OCI-LY7 (cell line): ENCODE data around the gene DENND1B. TPM values are rescaled to one million over a fixed set of nuclear protein-coding genes. Genes with fewer than 3 reads are reported as not detected.

Experiments used
- BruUV-seq: library from RNA; stranded (reverse); fragments of 400-500 nt; replicated peaks from 2 replicates; lab custom pipeline; 2021; lab: Mats Ljungman, UMichigan
- CTCF ChIA-PET: fragments of 300-600 bp; sonication (Branson Sonifier 250); formaldehyde crosslinking; loops from one replicate; lab custom pipeline; 2022; ENCODE audit warnings: antibody characterized with exemption; ENCODE audit not compliant: unreplicated experiment; lab: Charles Lee
- POLR2A ChIA-PET: fragments of 300-600 bp; sonication (Branson Sonifier 250); formaldehyde crosslinking; loops from one replicate; lab custom pipeline; 2022; ENCODE audit warnings: antibody characterized with exemption; lab: Charles Lee
- DNase-seq: peaks from one replicate; pipeline ENCODE4 v3.0.0-alpha.2; 2015; ENCODE audit warnings: low spot score
- H2AFZ ChIP-seq: fragments of 200-600 bp; sonication (generic), shearing (Covaris generic); 2 replicates; pipeline ENCODE4 v1.6.1; 2014; ENCODE audit warnings: mild to moderate bottlenecking, antibody characterized with exemption, low read length, moderate library complexity
- H3K27ac ChIP-seq: fragments of 200-600 bp; sonication (generic); 2 replicates; pipeline ENCODE4 v1.5.1; 2014; ENCODE audit warnings: mixed run types, low read depth, mild to moderate bottlenecking, moderate library complexity, low read length, inconsistent platforms; ENCODE audit not compliant: poor library complexity, severe bottlenecking
- H3K36me3 ChIP-seq: fragments of 200-600 bp; sonication (generic); 2 replicates; pipeline ENCODE4 v1.6.1; 2014; ENCODE audit warnings: mild to moderate bottlenecking, antibody characterized with exemption, low read length, moderate library complexity, mixed read lengths; ENCODE audit not compliant: insufficient read depth
- H3K4me1 ChIP-seq: fragments of 200-600 bp; sonication (generic); 2 replicates; pipeline ENCODE4 v1.5.1; 2014; ENCODE audit warnings: mild to moderate bottlenecking, low read length; ENCODE audit not compliant: insufficient read depth, poor library complexity, severe bottlenecking
- H3K4me2 ChIP-seq: fragments of 200-600 bp; sonication (generic); 2 replicates; pipeline ENCODE4 v1.6.1; 2014; ENCODE audit warnings: mild to moderate bottlenecking, low read length
- H3K4me3 ChIP-seq: fragments of 200-600 bp; sonication (generic); 2 replicates; pipeline ENCODE4 v1.5.1; 2014; ENCODE audit warnings: mild to moderate bottlenecking, low read depth, low read length; ENCODE audit not compliant: poor library complexity, severe bottlenecking
- H3K79me2 ChIP-seq: fragments of 200-600 bp; sonication (generic); 2 replicates; pipeline ENCODE4 v1.6.1; 2016; ENCODE audit warnings: low read depth, mild to moderate bottlenecking, low read length, moderate library complexity, mixed read lengths; ENCODE audit not compliant: insufficient read depth
- H3K9me2 ChIP-seq: fragments of 200-600 bp; sonication (generic); 2 replicates; pipeline ENCODE4 v1.6.1; 2016; ENCODE audit warnings: mild to moderate bottlenecking, low read length, mixed read lengths; ENCODE audit not compliant: insufficient read depth
- H3K9me3 ChIP-seq: fragments of 200-600 bp; sonication (generic); 2 replicates; pipeline ENCODE4 v1.6.1; 2014; ENCODE audit warnings: mild to moderate bottlenecking, mixed run types, low read length, mixed read lengths
- H4K20me1 ChIP-seq: fragments of 200-600 bp; sonication (generic); 2 replicates; pipeline ENCODE4 v1.6.1; 2014; ENCODE audit warnings: mild to moderate bottlenecking, antibody characterized with exemption, low read length, moderate library complexity, mixed read lengths; ENCODE audit not compliant: insufficient read depth
- EZH2phosphoT487 ChIP-seq: fragments of 200-600 bp; sonication (generic); IDR thresholded peaks from 2 replicates; pipeline ENCODE4 v1.6.1; 2018; ENCODE audit warnings: low read depth, borderline replicate concordance, mild to moderate bottlenecking, mixed run types, antibody characterized with exemption, low read length, moderate library complexity, mixed read lengths
- intact Hi-C: fragments of 100-400 bp; cut with micrococcal nuclease; formaldehyde crosslinking; loops from one replicate; pipeline ENCODE4 v1.10.0; 2022; ENCODE audit not compliant: unreplicated experiment
- total RNA-seq, 2 experiments: library from RNA; depleted of rRNA in 1 of 2; stranded (reverse); fragments of >200 nt in 1 of 2; shearing (Covaris generic) in 1 of 2; gene quantifications; 2 replicates each; pipeline ENCODE4 v1.2.3, GENCODE V29; 2014 to 2022
- TF ChIP-seq, protein P1 (sequence below): fragments of 200-600 bp; sonication (generic); conservative IDR thresholded peaks from 2 replicates; pipeline ENCODE4 v1.5.1; 2014; ENCODE audit warnings: mild to moderate bottlenecking, antibody characterized with exemption, low read length, moderate library complexity, mixed read lengths

DENND1B gene
- total RNA-seq, 2 experiments from 2014 or later: 17.4 to 43.0 TPM

DNA sequence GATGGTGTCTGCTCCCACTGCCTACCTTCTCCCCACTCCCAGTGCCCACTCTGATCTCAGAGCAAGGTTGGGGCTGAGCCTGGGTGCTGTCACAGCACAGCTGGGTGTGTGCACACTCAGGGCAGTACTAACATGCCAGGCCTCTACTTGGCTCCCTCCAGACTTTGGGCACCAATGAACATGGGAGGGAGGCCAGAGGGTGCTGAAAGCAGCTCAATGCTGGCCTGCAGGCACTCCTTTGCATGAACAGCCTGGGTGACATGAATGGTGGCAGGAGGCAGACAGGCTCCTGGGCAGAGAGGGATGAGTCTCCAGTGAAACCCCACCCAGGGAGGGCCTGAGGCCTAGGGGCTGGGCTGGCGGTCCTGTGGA, 25.8 kb upstream of the DENND1B start:
- Histone ChIP-seq H3K9me3 (0 out of 2 replicates have a peak, but pooled peaks cover 13% of the 10 kb centered on the region), H3K27ac (no peak overlapping the region), H3K36me3 (no peaks in the 10 kb centered on the region), H2AFZ (no peak overlapping the region), H3K4me1 (no peaks in the 10 kb centered on the region), H3K79me2 (no peaks in the 10 kb centered on the region), H3K9me2 (no peaks in the 10 kb centered on the region), H3K4me3 (no peak overlapping the region), H4K20me1 (no peaks in the 10 kb centered on the region), H3K4me2 (no peak overlapping the region)
- no peak for DNase-seq
- BruUV-seq: no TSS peak
- ChIA-PET CTCF (no interaction called here), POLR2A (interaction anchor here (0.6 kb wide), 1 partner anchor 8 kb away, joined by 9 read pairs; no protein-coding TSS in a partner anchor)
- intact Hi-C loops: no loop called here
- TF ChIP-seq EZH2phosphoT487: no peak
- TF ChIP-seq, protein P1, sequence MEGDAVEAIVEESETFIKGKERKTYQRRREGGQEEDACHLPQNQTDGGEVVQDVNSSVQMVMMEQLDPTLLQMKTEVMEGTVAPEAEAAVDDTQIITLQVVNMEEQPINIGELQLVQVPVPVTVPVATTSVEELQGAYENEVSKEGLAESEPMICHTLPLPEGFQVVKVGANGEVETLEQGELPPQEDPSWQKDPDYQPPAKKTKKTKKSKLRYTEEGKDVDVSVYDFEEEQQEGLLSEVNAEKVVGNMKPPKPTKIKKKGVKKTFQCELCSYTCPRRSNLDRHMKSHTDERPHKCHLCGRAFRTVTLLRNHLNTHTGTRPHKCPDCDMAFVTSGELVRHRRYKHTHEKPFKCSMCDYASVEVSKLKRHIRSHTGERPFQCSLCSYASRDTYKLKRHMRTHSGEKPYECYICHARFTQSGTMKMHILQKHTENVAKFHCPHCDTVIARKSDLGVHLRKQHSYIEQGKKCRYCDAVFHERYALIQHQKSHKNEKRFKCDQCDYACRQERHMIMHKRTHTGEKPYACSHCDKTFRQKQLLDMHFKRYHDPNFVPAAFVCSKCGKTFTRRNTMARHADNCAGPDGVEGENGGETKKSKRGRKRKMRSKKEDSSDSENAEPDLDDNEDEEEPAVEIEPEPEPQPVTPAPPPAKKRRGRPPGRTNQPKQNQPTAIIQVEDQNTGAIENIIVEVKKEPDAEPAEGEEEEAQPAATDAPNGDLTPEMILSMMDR: no peak

DNA sequence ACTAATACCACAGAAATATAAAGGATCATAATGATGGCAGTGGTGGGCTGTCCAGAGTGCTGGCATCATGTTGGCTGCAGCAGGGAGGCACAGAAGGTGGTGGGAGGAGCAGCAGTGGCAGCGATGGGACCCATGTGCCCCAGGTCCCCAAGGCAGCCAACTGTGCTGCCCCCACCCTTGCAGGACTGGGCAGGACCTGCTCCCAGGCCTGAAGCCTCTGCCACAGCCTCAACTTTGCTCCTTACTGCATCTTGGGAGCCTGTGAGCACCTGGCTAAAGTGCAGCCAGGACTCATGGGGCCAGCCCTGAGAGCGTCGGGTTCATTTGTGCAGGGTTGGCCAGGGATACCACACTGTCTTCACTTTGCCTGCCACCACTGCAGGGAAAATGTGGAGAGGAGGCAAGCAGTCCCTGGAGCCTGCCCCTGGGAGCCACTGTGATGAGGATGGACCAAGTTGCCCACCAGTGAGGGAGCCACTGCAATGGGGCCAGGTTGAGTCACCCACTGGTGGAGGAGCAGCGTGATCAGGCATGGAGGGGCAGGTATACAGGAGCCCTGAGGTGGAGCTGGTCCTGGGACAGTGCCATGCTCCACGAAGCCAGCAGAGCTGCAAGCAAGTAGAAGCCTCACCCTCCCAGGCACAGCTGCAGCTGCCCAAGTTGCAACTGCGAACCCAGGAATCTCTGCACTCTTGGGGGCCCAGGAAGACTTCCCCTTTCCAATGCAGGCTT, 25.3 kb upstream of the DENND1B start:
- POLR2A ChIA-PET: interaction anchor here (0.6 kb wide), 1 partner anchor 10 kb away, joined by 3 read pairs; no protein-coding TSS in a partner anchor
- CTCF ChIA-PET: no interaction called here
- no TSS peak for BruUV-seq

More for the DNA sequence above, 25.3 kb upstream of the DENND1B start:
- Histone ChIP-seq H3K36me3 (no peaks in the 10 kb centered on the region), H3K9me2 (no peaks in the 10 kb centered on the region), H4K20me1 (no peaks in the 10 kb centered on the region), H3K9me3 (0 out of 2 replicates have a peak, but pooled peaks cover 13% of the 10 kb centered on the region), H3K4me1 (no peaks in the 10 kb centered on the region), H2AFZ (no peak overlapping the region), H3K4me2 (no peak overlapping the region), H3K27ac (no peak overlapping the region), H3K79me2 (no peaks in the 10 kb centered on the region), H3K4me3 (no peak overlapping the region)
- DNase-seq: no peak
- intact Hi-C loops: no loop called here
- TF ChIP-seq, protein P1: no peak
- TF ChIP-seq EZH2phosphoT487: no peak
